GM23338 (cell line): ENCODE data around the gene SPATS2. TPM values are rescaled to one million over a fixed set of nuclear protein-coding genes. Genes with fewer than 3 reads are reported as not detected.

Source experiments
- ATAC-seq: fragments of 200-7000 bp; cut with Tn5 transposase; 3 replicates; pipeline ENCODE4 v1.9.1; 2020
- DNase-seq: peaks from one replicate; pipeline ENCODE4 v3.0.0-alpha.2; 2015; ENCODE audit warnings: low spot score
- H2AFZ ChIP-seq: fragments of 200-600 bp; sonication (generic); 2 replicates; pipeline ENCODE4 v1.8.0; 2016; ENCODE audit warnings: antibody characterized with exemption, mild to moderate bottlenecking, moderate library complexity
- H3F3A ChIP-seq: fragments of 200-600 bp; sonication (generic); replicated peaks from 2 replicates; pipeline ENCODE4 v1.8.0; 2017; ENCODE audit warnings: antibody characterized with exemption, mixed run types, low read depth
- H3K27ac ChIP-seq: fragments of 200-600 bp; sonication (generic); 2 replicates; pipeline ENCODE4 v1.6.1; 2016; ENCODE audit warnings: low read depth
- H3K27me3 ChIP-seq: fragments of 200-600 bp; sonication (generic); 2 replicates; pipeline ENCODE4 v1.8.0; 2016; ENCODE audit warnings: mild to moderate bottlenecking, mixed run types, moderate library complexity; ENCODE audit not compliant: insufficient read depth
- H3K36me3 ChIP-seq: fragments of 200-600 bp; sonication (generic); 2 replicates; pipeline ENCODE4 v1.8.0; 2016; ENCODE audit warnings: mild to moderate bottlenecking; ENCODE audit not compliant: insufficient read depth
- H3K4me1 ChIP-seq: fragments of 200-600 bp; sonication (generic); 2 replicates; pipeline ENCODE4 v1.8.0; 2016; ENCODE audit warnings: mild to moderate bottlenecking, moderate library complexity; ENCODE audit not compliant: insufficient read depth
- H3K4me2 ChIP-seq: fragments of 200-600 bp; sonication (generic); 2 replicates; pipeline ENCODE4 v1.7.1; 2017; ENCODE audit warnings: mixed run types
- H3K4me3 ChIP-seq: fragments of 200-600 bp; sonication (generic); 2 replicates; pipeline ENCODE4 v1.6.1; 2016; ENCODE audit warnings: mixed run types
- H3K79me2 ChIP-seq: fragments of 200-600 bp; sonication (generic); replicated peaks from 2 replicates; pipeline ENCODE4 v1.8.0; 2017; ENCODE audit warnings: mild to moderate bottlenecking; ENCODE audit not compliant: insufficient read depth
- H3K9me2 ChIP-seq: fragments of 200-600 bp; sonication (generic); 2 replicates; pipeline ENCODE4 v1.8.0; 2017; ENCODE audit not compliant: insufficient read depth
- H4K20me1 ChIP-seq: fragments of 200-600 bp; sonication (generic); replicated peaks from 2 replicates; pipeline ENCODE4 v1.8.0; 2017; ENCODE audit warnings: mild to moderate bottlenecking; ENCODE audit not compliant: insufficient read depth
- H3K27ac Mint-ChIP-seq: 2 replicates; pipeline ENCODE4 v1.8.0; 2020; ENCODE audit warnings: inconsistent platforms, mild to moderate bottlenecking, moderate library complexity, mixed read lengths
- H3K27me3 Mint-ChIP-seq: 3 replicates; pipeline ENCODE4 v1.8.0; 2022; ENCODE audit warnings: low read depth, mild to moderate bottlenecking, moderate library complexity, mixed read lengths, inconsistent platforms; ENCODE audit not compliant: insufficient read depth, poor library complexity
- H3K36me3 Mint-ChIP-seq: 3 replicates; pipeline ENCODE4 v1.8.0; 2021; ENCODE audit warnings: low read depth, mild to moderate bottlenecking, inconsistent platforms, moderate library complexity, mixed read lengths
- H3K4me1 Mint-ChIP-seq: 3 replicates; pipeline ENCODE4 v1.8.0; 2020; ENCODE audit warnings: mild to moderate bottlenecking, inconsistent platforms, mixed read lengths
- H3K4me3 Mint-ChIP-seq: 3 replicates; pipeline ENCODE4 v1.8.0; 2021; ENCODE audit warnings: moderate library complexity, mild to moderate bottlenecking, inconsistent platforms, mixed read lengths
- H3K9me3 Mint-ChIP-seq: 3 replicates; pipeline ENCODE4 v1.8.0; 2020; ENCODE audit warnings: moderate library complexity, mild to moderate bottlenecking, inconsistent platforms, mixed read lengths
- CREB1 ChIP-seq: fragments of 250-450 bp; sonication (Bioruptor Pico); IDR thresholded peaks from 2 replicates; pipeline ENCODE4 v1.5.0; 2020; ENCODE audit warnings: low read depth, mild to moderate bottlenecking, moderate library complexity
- EZH2phosphoT487 ChIP-seq: fragments of 200-600 bp; sonication (generic); IDR thresholded peaks from one replicate; pipeline ENCODE4 v1.8.1; 2018; ENCODE audit warnings: antibody characterized with exemption; ENCODE audit not compliant: unreplicated experiment
- JUNB ChIP-seq: IDR thresholded peaks from one replicate; pipeline ENCODE4 v1.6.1; 2016; ENCODE audit warnings: antibody characterized with exemption; ENCODE audit not compliant: unreplicated experiment
- POLR2AphosphoS5 ChIP-seq: IDR thresholded peaks from 2 replicates; pipeline ENCODE4 v1.6.1; 2016; ENCODE audit warnings: antibody characterized with exemption, low read depth
- STAT1 ChIP-seq: IDR thresholded peaks from one replicate; pipeline ENCODE4 v1.6.1; 2016; ENCODE audit warnings: antibody characterized with exemption; ENCODE audit not compliant: unreplicated experiment
- ZNF114 ChIP-seq: fragments of 250-450 bp; sonication (Bioruptor Pico); IDR thresholded peaks from 2 replicates; pipeline ENCODE4 v1.5.0; 2020; ENCODE audit warnings: mild to moderate bottlenecking, moderate library complexity
- ZNF331 ChIP-seq: fragments of 250-450 bp; sonication (Bioruptor Pico); IDR thresholded peaks from 2 replicates; pipeline ENCODE4 v1.5.0; 2020; ENCODE audit warnings: low read depth, mild to moderate bottlenecking, moderate library complexity
- polyA plus RNA-seq: library from polyadenylated mRNA; unstranded; fragments of >200 nt; fragmentation: Nextera tagmentation; extraction: Ambion mirVana; gene quantifications from 2 replicates; pipeline ENCODE4 v1.2.1, GENCODE V29; 2016
- total RNA-seq: library from RNA; depleted of rRNA; stranded (reverse); fragments of >200 nt; shearing (Covaris generic); gene quantifications from 2 replicates; pipeline ENCODE4 v1.2.3, GENCODE V29; 2014
- TF ChIP-seq, protein P1 (sequence below): IDR thresholded peaks from one replicate; pipeline ENCODE4 v1.6.1; 2018; ENCODE audit warnings: antibody characterized with exemption; ENCODE audit not compliant: unreplicated experiment
- TF ChIP-seq, protein P2 (sequence below): IDR thresholded peaks from 2 replicates; pipeline ENCODE4 v1.6.1; 2016; ENCODE audit warnings: antibody characterized with exemption

The SPATS2 gene
- total and polyA plus RNA-seq, 2 experiments from 2014 or later: 20.6 to 61.0 TPM

DNA sequence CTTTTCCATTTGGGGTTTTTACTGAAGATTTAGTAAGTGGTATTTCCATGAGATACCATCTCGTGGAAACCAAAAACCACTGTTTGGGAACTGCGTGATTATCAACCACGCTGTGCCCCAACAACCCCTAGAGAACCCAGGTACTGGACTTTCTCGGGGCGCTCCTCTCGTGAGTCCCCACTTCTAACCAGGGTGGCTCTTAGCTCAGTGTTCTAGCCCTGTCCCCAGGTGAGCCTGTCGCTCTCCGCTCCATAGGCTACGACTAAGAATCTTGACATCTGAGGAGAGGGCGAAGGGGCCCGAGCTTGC, 200.0 kb downstream of the SPATS2 start:
- Mint-ChIP-seq H3K4me1 (0 out of 3 replicates have a peak, but pooled peaks cover 3% of the 10 kb centered on the region), H3K9me3 (no peaks in the 10 kb centered on the region; the same call in 1 of the 3 replicates), H3K27me3 (peaks cover 15% of the 10 kb centered on the region), H3K4me3 (peak overlapping the region; percentile 99), H3K36me3 (peaks cover 43% of the 10 kb centered on the region), H3K27ac (peak overlapping the region; percentile 98)
- H2AFZ ChIP-seq: peak overlapping the region; percentile 99
- peaks cover 37% of the 10 kb centered on the region for H3K79me2 ChIP-seq
- peak overlapping the region; percentile 94 for H3K4me3 ChIP-seq
- peaks cover 6% of the 10 kb centered on the region for H3K4me1 ChIP-seq
- peak overlapping the region; percentile 83; the same call in 1 of the 2 replicates for H3K27ac ChIP-seq
- DNase-seq: no peak
- H3F3A ChIP-seq: peaks cover 4% of the 10 kb centered on the region; the same call in 1 of the 2 replicates
- peak overlapping the region; percentile 99 for H3K4me2 ChIP-seq
- H4K20me1 ChIP-seq: no peaks in the 10 kb centered on the region
- H3K27me3 ChIP-seq: no peaks in the 10 kb centered on the region
- no peak; the same call in 2 of the 3 replicates for ATAC-seq
- TF ChIP-seq, protein P1, sequence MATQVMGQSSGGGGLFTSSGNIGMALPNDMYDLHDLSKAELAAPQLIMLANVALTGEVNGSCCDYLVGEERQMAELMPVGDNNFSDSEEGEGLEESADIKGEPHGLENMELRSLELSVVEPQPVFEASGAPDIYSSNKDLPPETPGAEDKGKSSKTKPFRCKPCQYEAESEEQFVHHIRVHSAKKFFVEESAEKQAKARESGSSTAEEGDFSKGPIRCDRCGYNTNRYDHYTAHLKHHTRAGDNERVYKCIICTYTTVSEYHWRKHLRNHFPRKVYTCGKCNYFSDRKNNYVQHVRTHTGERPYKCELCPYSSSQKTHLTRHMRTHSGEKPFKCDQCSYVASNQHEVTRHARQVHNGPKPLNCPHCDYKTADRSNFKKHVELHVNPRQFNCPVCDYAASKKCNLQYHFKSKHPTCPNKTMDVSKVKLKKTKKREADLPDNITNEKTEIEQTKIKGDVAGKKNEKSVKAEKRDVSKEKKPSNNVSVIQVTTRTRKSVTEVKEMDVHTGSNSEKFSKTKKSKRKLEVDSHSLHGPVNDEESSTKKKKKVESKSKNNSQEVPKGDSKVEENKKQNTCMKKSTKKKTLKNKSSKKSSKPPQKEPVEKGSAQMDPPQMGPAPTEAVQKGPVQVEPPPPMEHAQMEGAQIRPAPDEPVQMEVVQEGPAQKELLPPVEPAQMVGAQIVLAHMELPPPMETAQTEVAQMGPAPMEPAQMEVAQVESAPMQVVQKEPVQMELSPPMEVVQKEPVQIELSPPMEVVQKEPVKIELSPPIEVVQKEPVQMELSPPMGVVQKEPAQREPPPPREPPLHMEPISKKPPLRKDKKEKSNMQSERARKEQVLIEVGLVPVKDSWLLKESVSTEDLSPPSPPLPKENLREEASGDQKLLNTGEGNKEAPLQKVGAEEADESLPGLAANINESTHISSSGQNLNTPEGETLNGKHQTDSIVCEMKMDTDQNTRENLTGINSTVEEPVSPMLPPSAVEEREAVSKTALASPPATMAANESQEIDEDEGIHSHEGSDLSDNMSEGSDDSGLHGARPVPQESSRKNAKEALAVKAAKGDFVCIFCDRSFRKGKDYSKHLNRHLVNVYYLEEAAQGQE: no peak
- TF ChIP-seq ZNF114 (CRISPR knock-in tag) (no peak), CREB1 (CRISPR knock-in tag) (no peak), JUNB (no peak), STAT1 (no peak), POLR2AphosphoS5 (no peak), EZH2phosphoT487 (no peak)
- H3K36me3 ChIP-seq: peaks cover 11% of the 10 kb centered on the region
- H3K9me2 ChIP-seq: no peaks in the 10 kb centered on the region

- peaks cover 37% of the 10 kb centered on the region for H3K79me2 ChIP-seq
- 0 out of 3 replicates have a peak, but pooled peaks cover 3% of the 10 kb centered on the region for H3K4me1 Mint-ChIP-seq
Measured at GRCh38 chr12:49567611-49568441, 200.6 kb downstream of the SPATS2 start, which contains the start of gene MCRS1. Gene MCRS1, minus strand, starts transcription at chr12:49568142. Its CDS starts 1,411 bp downstream, at chr12:49566731.

More at GRCh38 chr12:49567611-49568441, 200.6 kb downstream of the SPATS2 start, which contains the start of gene MCRS1:
- H3K27me3 Mint-ChIP-seq: peaks cover 14% of the 10 kb centered on the region
- peak within 1 kb of the TSS; percentile 98 for H3K27ac Mint-ChIP-seq
- TF ChIP-seq CREB1 (CRISPR knock-in tag): peak; percentile 82
- no peak for TF ChIP-seq ZNF331 (CRISPR knock-in tag)
- TF ChIP-seq, protein P2, sequence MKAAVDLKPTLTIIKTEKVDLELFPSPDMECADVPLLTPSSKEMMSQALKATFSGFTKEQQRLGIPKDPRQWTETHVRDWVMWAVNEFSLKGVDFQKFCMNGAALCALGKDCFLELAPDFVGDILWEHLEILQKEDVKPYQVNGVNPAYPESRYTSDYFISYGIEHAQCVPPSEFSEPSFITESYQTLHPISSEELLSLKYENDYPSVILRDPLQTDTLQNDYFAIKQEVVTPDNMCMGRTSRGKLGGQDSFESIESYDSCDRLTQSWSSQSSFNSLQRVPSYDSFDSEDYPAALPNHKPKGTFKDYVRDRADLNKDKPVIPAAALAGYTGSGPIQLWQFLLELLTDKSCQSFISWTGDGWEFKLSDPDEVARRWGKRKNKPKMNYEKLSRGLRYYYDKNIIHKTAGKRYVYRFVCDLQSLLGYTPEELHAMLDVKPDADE: peak; percentile 77
- peak; percentile 79; the same call in 1 of the 2 replicates for TF ChIP-seq POLR2AphosphoS5
- TF ChIP-seq, protein P1: no peak
- TF ChIP-seq EZH2phosphoT487: no peak
- peak; percentile 98 for DNase-seq
- peak; percentile 90 for ATAC-seq
- H3K9me3 Mint-ChIP-seq: no peaks in the 10 kb centered on the region; the same call in 1 of the 3 replicates
- Histone ChIP-seq H4K20me1 (no peaks in the 10 kb centered on the region), H3K4me1 (peaks cover 6% of the 10 kb centered on the region), H3K4me2 (peak within 1 kb of the TSS; percentile 99), H3K9me2 (no peaks in the 10 kb centered on the region), H3K4me3 (peak within 1 kb of the TSS; percentile 94), H3F3A (peaks cover 4% of the 10 kb centered on the region; the same call in 1 of the 2 replicates), H3K36me3 (peaks cover 6% of the 10 kb centered on the region; the same call in 1 of the 2 replicates), H2AFZ (peak within 1 kb of the TSS; percentile 99), H3K27me3 (no peaks in the 10 kb centered on the region), H3K27ac (peak within 1 kb of the TSS; percentile 83)
- peaks cover 42% of the 10 kb centered on the region for H3K36me3 Mint-ChIP-seq
- peak within 1 kb of the TSS; percentile 99 for H3K4me3 Mint-ChIP-seq
